ENCODE results near the gene PIP5K1B.
"Not testable (repeated sequence)": the region's sequence is repeated elsewhere in the genome, so short reads cannot be mapped to it uniquely, and the experiment has no call there.

Gene PIP5K1B

DNA sequence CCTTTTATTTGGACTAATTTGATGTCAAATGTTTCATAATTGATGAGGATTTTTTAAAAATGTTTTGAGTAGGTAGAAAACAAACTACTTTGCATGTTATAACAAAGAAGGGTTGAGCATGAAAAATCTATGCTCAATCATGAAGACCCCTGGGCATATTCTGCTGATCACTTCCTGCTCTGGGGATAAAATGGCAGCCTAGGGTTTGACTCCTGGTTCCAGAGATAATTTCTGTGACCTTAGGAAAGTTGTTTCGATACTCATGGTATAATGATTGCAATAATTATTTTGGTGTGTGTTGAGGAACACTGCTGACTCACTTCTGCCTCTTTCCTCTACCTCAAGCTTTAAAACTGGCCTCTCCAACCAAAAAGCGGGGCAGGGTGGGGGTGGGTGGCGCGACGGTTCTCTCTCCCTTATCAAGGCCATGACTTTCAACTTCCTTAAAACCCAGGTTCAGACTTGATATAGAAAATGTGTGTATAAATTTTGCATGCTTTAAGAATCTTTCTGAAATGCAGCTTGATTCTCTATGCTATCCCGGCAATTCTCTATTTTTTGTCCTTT, 6.0 kb upstream of the PIP5K1B start:
- TF ChIP-seq, protein P1, sequence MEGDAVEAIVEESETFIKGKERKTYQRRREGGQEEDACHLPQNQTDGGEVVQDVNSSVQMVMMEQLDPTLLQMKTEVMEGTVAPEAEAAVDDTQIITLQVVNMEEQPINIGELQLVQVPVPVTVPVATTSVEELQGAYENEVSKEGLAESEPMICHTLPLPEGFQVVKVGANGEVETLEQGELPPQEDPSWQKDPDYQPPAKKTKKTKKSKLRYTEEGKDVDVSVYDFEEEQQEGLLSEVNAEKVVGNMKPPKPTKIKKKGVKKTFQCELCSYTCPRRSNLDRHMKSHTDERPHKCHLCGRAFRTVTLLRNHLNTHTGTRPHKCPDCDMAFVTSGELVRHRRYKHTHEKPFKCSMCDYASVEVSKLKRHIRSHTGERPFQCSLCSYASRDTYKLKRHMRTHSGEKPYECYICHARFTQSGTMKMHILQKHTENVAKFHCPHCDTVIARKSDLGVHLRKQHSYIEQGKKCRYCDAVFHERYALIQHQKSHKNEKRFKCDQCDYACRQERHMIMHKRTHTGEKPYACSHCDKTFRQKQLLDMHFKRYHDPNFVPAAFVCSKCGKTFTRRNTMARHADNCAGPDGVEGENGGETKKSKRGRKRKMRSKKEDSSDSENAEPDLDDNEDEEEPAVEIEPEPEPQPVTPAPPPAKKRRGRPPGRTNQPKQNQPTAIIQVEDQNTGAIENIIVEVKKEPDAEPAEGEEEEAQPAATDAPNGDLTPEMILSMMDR (IDR thresholded peaks at IDR 0.05; ENCODE audit: borderline replicate concordance, extremely low read depth, low read length, poor library complexity, severe bottlenecking), result no peak
- TF ChIP-seq EZH2 (IDR thresholded peaks at IDR 0.05; ENCODE audit: borderline replicate concordance, low read depth, low read length, severe bottlenecking), result no peak
- Histone ChIP-seq H3K4me2 (ENCODE audit: insufficient read depth, low read length) (no peak overlapping the region), H4K20me1 (ENCODE audit: insufficient read depth, low read length) (no peaks in the 10 kb centered on the region), H3K4me3 (ENCODE audit: low read depth in 1 of 2, low read length in 2 of 2) (no peak overlapping the region), H3K9ac (ENCODE audit: low read depth, low read length) (no peak overlapping the region), H3K4me1 (ENCODE audit: insufficient read depth, low read length) (no peaks in the 10 kb centered on the region), H2AFZ (ENCODE audit: low read depth, low read length) (no peak overlapping the region), H3K27ac (ENCODE audit: low read length) (no peak overlapping the region), H3K36me3 (ENCODE audit: insufficient read depth, low read length) (no peaks in the 10 kb centered on the region), H3K27me3 (ENCODE audit: insufficient read depth, low read length, poor library complexity) (no peaks in the 10 kb centered on the region), H3K9me3 (ENCODE audit: insufficient read depth, low read length, severe bottlenecking) (no peaks in the 10 kb centered on the region), H3K79me2 (ENCODE audit: insufficient read depth, low read length) (no peaks in the 10 kb centered on the region)
- DNase-seq (no peak), ATAC-seq (ENCODE audit: insufficient read depth, low read depth) (no peak)

DNA sequence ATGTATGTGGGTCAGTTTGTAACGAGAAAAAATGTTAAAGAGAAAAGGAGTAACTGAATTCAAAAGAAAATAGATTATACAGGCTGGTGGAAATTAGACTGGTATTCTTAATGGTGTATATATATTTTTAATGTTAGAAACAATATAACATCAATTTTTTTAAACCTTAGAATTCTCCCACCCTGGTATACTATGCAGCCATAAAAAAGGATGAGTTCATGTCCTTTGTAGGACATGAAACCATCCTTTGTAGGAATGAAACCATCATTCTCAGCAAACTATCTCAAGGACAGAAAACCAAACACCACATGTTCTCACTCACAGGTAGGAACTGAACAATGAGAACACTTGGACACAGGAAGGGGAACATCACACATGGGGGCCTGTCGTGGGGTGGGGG, 5.4 kb upstream of the PIP5K1B start:
- not testable (repeated sequence) for H3K9ac ChIP-seq (ENCODE audit: low read depth, low read length); H3K27me3 ChIP-seq (ENCODE audit: insufficient read depth, low read length, poor library complexity); H3K36me3 ChIP-seq (ENCODE audit: insufficient read depth, low read length); H3K79me2 ChIP-seq (ENCODE audit: insufficient read depth, low read length); ATAC-seq (ENCODE audit: insufficient read depth, low read depth); H4K20me1 ChIP-seq (ENCODE audit: insufficient read depth, low read length); H3K27ac ChIP-seq (ENCODE audit: low read length); H3K4me2 ChIP-seq (ENCODE audit: insufficient read depth, low read length); DNase-seq; H2AFZ ChIP-seq (ENCODE audit: low read depth, low read length); H3K4me3 ChIP-seq (ENCODE audit: low read depth in 1 of 2, low read length in 2 of 2); H3K9me3 ChIP-seq (ENCODE audit: insufficient read depth, low read length, severe bottlenecking); H3K4me1 ChIP-seq (ENCODE audit: insufficient read depth, low read length)

DNA sequence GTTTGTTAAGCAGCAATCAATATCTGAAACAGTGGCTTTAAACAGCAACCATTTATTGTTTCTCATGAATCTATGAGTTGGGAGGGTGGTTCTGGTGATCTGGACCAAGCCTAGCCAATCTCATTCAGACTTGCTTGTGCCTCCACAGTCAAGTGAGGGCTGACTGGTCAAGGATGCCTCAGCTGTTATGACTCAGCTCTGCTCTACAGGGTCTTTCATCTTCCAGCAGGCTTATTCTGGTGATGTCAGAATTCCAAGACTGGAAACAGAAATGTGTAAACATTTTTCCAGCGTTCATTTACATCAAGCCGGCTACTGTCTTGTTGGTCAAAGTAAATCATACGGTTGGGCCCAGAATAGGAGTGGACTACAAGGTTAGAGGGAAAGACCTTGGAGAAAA, 2.5 kb upstream of the PIP5K1B start:
- Histone ChIP-seq H4K20me1 (ENCODE audit: insufficient read depth, low read length) (no peaks in the 10 kb centered on the region), H3K79me2 (ENCODE audit: insufficient read depth, low read length) (no peaks in the 10 kb centered on the region), H3K9me3 (ENCODE audit: insufficient read depth, low read length, severe bottlenecking) (no peaks in the 10 kb centered on the region), H2AFZ (ENCODE audit: low read depth, low read length) (no peak overlapping the region), H3K27me3 (ENCODE audit: insufficient read depth, low read length, poor library complexity) (no peaks in the 10 kb centered on the region), H3K4me1 (ENCODE audit: insufficient read depth, low read length) (no peaks in the 10 kb centered on the region), H3K36me3 (ENCODE audit: insufficient read depth, low read length) (no peaks in the 10 kb centered on the region), H3K4me3 (ENCODE audit: low read depth in 1 of 2, low read length in 2 of 2) (no peak overlapping the region), H3K9ac (ENCODE audit: low read depth, low read length) (no peak overlapping the region), H3K4me2 (ENCODE audit: insufficient read depth, low read length) (no peak overlapping the region), H3K27ac (ENCODE audit: low read length) (no peak overlapping the region)
- ATAC-seq (ENCODE audit: insufficient read depth, low read depth) (no peak), DNase-seq (no peak)
- TF ChIP-seq, protein P1 (IDR thresholded peaks at IDR 0.05; ENCODE audit: borderline replicate concordance, extremely low read depth, low read length, poor library complexity, severe bottlenecking), result no peak
- TF ChIP-seq EZH2 (IDR thresholded peaks at IDR 0.05; ENCODE audit: borderline replicate concordance, low read depth, low read length, severe bottlenecking), result no peak

DNA sequence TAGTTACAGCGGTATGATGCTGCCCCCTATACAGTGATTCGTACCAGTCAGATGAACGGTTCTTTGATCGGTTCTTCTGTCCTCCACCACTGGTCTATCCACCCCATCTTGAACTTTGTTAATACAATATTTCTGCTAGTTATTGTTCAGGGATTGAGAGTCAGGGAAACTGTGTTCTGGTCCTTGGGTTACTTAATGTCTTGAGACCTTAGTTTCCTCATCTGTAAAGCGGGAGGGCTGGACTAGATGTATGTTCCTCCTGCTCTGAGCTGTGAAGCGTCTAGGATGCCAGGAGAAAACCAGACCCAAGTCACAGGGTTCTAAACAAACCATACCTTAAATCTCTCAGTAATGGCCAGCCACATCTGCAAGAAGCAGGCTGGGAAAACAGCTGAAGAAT, 1.4 kb upstream of the PIP5K1B start:
- Histone ChIP-seq H3K79me2 (ENCODE audit: insufficient read depth, low read length) (no peaks in the 10 kb centered on the region), H2AFZ (ENCODE audit: low read depth, low read length) (no peak overlapping the region), H3K4me2 (ENCODE audit: insufficient read depth, low read length) (no peak overlapping the region), H3K36me3 (ENCODE audit: insufficient read depth, low read length) (no peaks in the 10 kb centered on the region), H3K4me3 (ENCODE audit: low read depth in 1 of 2, low read length in 2 of 2) (no peak overlapping the region), H3K9ac (ENCODE audit: low read depth, low read length) (no peak overlapping the region), H3K9me3 (ENCODE audit: insufficient read depth, low read length, severe bottlenecking) (no peaks in the 10 kb centered on the region), H3K4me1 (ENCODE audit: insufficient read depth, low read length) (no peaks in the 10 kb centered on the region), H4K20me1 (ENCODE audit: insufficient read depth, low read length) (no peaks in the 10 kb centered on the region), H3K27me3 (ENCODE audit: insufficient read depth, low read length, poor library complexity) (no peaks in the 10 kb centered on the region), H3K27ac (ENCODE audit: low read length) (no peak overlapping the region)
- no peak for ATAC-seq (ENCODE audit: insufficient read depth, low read depth)
- no peak for DNase-seq
- TF ChIP-seq, protein P1 (IDR thresholded peaks at IDR 0.05; ENCODE audit: borderline replicate concordance, extremely low read depth, low read length, poor library complexity, severe bottlenecking), result no peak
- no peak for TF ChIP-seq EZH2 (IDR thresholded peaks at IDR 0.05; ENCODE audit: borderline replicate concordance, low read depth, low read length, severe bottlenecking)
